ENCODE results near the gene EPC2.
"Not testable (repeated sequence)": the region's sequence is repeated elsewhere in the genome, so short reads cannot be mapped to it uniquely, and the experiment has no call there.

The EPC2 gene

DNA sequence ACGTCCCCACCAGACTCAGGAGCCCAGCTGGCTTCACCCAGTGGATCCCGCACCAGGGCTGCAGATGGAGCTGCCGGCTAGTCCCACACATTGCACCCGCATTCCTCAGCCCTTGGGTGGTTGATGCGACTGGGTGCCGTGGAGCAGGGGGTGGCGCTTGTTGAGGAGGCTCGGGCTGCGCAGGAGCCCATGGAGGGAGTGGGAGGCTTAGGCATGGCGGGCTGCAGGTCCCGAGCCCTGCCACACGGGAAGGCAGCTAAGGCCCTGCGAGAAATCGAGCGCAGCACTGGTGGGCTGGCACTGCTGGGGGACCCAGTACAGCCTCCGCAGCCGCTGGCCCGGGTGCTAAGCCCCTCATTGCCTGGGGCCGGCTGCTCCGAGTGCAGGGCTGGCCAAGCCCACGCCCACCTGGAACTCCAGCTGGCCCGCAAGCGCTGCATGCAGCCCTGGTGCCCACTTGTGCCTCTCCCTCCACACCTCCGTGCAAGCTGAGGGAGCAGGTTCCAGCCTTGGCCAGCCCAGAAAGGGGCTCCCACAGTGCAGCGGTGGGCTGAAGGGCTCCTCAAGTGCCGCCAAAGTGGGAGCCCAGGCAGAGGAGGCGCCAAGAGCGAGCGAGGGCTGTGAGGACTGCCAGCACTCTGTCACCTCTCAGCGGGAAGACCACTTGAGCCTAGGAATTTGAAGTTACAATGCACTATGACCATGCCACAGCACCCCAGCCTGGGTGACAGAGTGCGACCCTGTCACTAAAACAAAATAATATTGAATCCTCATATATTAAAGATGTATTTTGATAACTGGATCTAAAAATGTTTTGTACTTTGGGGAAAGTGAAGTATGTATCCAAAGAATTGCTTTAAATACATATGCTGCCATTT, 34.0 kb downstream of the EPC2 start:
- H3K9me3 Mint-ChIP-seq, ATAC-seq, H3K27me3 Mint-ChIP-seq, H3K4me3 Mint-ChIP-seq, H3K27ac Mint-ChIP-seq: not testable (repeated sequence)
- H3K4me1 Mint-ChIP-seq, result peaks cover 66% of the 10 kb centered on the region
- peaks cover 17% of the 10 kb centered on the region for H3K36me3 Mint-ChIP-seq

DNA sequence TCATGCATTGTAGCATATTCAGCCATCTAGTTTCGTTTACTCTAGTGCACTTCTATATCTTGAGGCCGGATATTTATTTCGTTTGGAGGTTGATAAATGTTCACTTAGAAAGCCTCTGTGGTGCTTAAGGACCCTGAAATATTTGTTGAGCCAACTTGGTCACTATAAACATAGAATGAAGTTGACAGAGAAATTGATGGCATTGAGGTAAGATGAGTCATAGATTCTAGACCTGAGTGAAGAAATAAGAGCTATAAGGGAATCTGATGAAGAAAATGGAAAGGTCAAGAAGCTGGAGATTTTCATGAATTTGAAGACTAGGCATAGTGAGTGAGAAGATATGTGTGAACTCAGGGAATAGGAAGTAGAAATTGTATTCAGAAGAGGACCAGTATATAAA, 35.9 kb downstream of the EPC2 start:
- peaks cover 59% of the 10 kb centered on the region for H3K4me1 Mint-ChIP-seq
- no peaks in the 10 kb centered on the region for H3K27me3 Mint-ChIP-seq
- no peak overlapping the region for H3K4me3 Mint-ChIP-seq
- ATAC-seq, result no peak
- peaks cover 3% of the 10 kb centered on the region for H3K9me3 Mint-ChIP-seq
- peak overlapping the region; percentile 1 for H3K27ac Mint-ChIP-seq
- H3K36me3 Mint-ChIP-seq, result peaks cover 25% of the 10 kb centered on the region

DNA sequence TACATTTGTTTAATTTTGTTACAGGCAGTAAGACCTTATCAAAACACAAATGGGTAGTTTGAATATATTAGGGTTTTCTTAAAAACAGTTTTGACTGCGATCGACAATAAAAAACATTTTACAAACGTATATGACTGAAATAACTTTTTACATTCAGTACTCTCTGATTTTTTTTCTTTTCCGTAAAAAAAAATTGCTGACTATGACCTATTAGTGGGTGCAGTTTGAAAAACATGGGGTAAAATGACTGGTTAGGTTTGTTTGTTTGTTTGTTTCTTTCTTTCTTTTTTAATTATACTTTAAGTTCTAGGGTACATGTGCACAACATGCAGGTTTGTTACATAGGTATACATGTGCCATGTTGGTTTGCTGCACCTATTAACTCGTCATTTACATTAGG, 36.9 kb downstream of the EPC2 start:
- Mint-ChIP-seq H3K36me3 (peaks cover 25% of the 10 kb centered on the region), H3K4me3 (no peak overlapping the region), H3K4me1 (peaks cover 56% of the 10 kb centered on the region), H3K9me3 (peaks cover 3% of the 10 kb centered on the region), H3K27ac (no peak overlapping the region), H3K27me3 (no peaks in the 10 kb centered on the region)
- no peak for ATAC-seq

DNA sequence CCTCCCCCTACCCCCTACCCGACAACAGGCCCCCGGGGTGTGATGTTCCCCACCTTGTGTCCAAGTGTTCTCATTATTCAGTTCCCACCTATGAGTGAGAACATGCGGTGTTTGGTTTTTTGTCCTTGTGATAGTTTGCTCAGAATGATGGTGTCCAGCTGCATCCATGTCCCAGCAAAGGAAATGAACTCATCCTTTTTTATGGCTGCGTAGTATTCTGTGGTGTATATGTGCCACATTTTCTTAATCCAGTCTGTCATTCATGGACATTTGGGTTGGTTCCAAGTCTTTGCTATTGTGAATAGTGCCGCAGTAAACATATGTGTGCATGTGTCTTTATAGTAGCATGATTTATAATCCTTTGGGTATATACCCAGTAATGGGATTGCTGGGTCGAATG, 37.3 kb downstream of the EPC2 start:
- Mint-ChIP-seq H3K36me3 (peaks cover 25% of the 10 kb centered on the region), H3K4me1 (peaks cover 53% of the 10 kb centered on the region)
- not testable (repeated sequence) for ATAC-seq, H3K27ac Mint-ChIP-seq, H3K27me3 Mint-ChIP-seq, H3K9me3 Mint-ChIP-seq, H3K4me3 Mint-ChIP-seq

DNA sequence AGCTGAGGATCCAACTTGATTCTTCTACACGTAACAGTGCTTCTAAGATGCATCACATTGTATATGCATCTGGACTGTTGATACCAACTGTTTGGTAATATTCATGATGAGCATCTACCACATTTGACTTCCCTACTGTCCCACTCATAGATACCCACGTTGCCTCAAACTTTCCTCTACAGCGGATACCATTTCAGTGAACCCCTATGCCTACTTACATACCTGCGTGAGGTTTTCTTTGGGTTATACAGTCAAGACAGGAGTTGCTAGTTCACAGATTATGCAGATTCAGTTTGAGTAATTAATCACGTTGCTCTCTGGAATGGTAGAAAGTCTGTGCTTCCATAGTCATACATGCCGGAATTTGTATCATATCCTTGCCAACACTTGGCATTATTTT, 40.0 kb downstream of the EPC2 start:
- Mint-ChIP-seq H3K4me1 (peaks cover 68% of the 10 kb centered on the region), H3K27ac (no peak overlapping the region)

DNA sequence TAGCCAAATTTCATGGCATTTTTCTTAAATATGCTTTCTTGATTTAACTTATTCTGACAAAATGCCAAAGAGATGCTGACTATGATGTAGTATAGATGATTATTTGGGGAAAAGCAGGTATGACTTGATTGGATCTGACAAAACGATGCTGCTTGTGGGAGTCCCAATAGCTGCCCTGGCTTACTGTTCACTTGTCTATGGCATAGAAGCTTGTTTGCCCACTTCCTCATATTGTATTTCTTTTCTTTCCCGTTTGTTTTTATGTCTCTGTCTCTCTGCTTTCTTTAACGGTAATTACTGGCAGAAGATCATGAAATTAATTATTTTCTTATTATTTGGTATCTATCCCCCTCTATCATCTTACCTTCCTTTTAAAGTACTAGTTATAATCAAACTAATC, 43.0 kb downstream of the EPC2 start:
- no peaks in the 10 kb centered on the region for H3K9me3 Mint-ChIP-seq
- no peak overlapping the region for H3K27ac Mint-ChIP-seq
- H3K4me1 Mint-ChIP-seq, result peaks cover 55% of the 10 kb centered on the region
- peaks cover 31% of the 10 kb centered on the region for H3K36me3 Mint-ChIP-seq
- no peaks in the 10 kb centered on the region for H3K27me3 Mint-ChIP-seq
- no peak overlapping the region for H3K4me3 Mint-ChIP-seq
- ATAC-seq, result no peak

More for the DNA sequence above, 40.0 kb downstream of the EPC2 start:
- Mint-ChIP-seq H3K4me3 (no peak overlapping the region), H3K36me3 (peaks cover 25% of the 10 kb centered on the region), H3K27me3 (no peaks in the 10 kb centered on the region), H3K9me3 (peaks cover 3% of the 10 kb centered on the region)
- ATAC-seq, result no peak

DNA sequence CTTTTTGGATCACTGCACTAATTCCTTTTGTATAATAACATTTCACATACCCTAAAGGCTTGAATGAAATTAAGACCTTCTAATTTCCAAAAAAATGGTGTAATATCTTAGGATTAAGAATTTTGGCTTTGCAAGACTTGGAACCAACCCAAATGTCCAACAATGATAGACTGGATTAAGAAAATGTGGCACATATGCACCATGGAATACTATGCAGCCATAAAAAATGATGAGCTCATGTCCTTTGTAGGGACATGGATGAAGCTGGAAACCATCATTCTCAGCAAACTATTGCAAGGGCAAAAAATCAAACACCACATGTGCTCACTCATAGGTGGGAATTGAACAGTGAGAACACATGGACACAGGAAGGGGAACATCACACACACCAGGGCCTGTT, 43.5 kb downstream of the EPC2 start:
- H3K27ac Mint-ChIP-seq, H3K9me3 Mint-ChIP-seq, H3K4me3 Mint-ChIP-seq, H3K27me3 Mint-ChIP-seq, ATAC-seq: not testable (repeated sequence)
- Mint-ChIP-seq H3K4me1 (peaks cover 50% of the 10 kb centered on the region), H3K36me3 (peaks cover 26% of the 10 kb centered on the region)

DNA sequence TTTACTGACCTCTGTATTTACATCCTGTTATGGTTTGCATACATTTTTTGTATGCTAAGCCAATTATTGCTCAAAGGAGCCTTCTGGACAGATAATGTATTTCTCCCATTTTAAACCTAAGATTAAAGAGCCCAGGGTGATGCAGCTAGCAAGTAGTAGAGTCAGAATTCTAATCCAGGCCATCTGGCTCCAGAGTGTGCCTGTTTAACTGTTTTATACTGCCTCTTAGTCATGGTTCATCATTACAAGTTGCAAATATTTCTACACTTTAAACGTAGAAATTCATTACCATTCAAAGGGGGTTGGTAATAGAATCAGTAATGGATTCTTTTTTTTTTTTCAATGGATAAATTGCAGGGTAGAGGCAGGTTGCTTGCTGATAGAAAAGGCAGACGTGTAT, 52.4 kb downstream of the EPC2 start:
- Mint-ChIP-seq H3K9me3 (peaks cover 15% of the 10 kb centered on the region), H3K27me3 (no peaks in the 10 kb centered on the region), H3K36me3 (peaks cover 68% of the 10 kb centered on the region), H3K4me1 (peaks cover 18% of the 10 kb centered on the region), H3K4me3 (no peak overlapping the region), H3K27ac (no peak overlapping the region)
- ATAC-seq, result no peak

DNA sequence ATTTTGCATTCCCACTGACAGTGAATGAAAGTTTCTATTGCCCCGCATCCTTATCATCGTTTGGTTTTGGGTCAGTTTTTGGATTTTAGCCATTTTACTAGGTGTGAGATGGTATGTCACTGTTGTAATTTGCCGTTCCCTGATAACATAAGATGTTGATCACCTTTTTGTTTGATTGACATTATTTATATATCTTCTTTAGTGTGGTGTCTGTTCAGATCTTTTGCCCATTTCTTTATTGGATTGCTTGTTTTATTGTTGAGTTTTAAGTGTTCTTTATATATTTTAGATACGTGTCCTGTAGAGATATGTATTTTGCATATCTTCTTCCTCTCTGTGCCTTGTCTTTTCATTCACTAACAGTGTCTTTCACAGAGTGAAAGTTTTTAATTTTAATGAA, 55.3 kb downstream of the EPC2 start:
- H3K27ac Mint-ChIP-seq, result no peak overlapping the region
- no peaks in the 10 kb centered on the region for H3K27me3 Mint-ChIP-seq
- H3K9me3 Mint-ChIP-seq, result peaks cover 15% of the 10 kb centered on the region
- H3K4me3 Mint-ChIP-seq, result no peak overlapping the region
- peaks cover 18% of the 10 kb centered on the region for H3K4me1 Mint-ChIP-seq
- ATAC-seq, result no peak
- peaks cover 78% of the 10 kb centered on the region for H3K36me3 Mint-ChIP-seq

DNA sequence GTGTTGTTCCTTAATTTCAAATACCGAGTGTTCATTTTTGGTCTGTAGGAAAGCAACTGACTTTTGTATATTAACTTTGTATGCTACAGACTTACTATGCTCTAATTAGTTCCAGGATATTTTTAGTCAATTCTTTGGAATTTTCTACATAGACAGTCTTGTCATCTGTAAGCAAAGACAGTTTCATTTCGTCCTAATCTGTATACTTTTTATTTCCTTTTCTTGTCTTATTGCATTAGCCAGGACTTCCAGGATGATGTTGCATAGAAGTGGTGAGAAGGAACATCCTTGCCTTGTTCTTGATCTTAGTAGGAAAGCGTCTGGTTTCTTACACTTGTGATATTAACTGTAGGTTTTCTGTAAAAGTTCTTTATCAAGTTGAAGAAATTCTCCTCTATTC, 56.5 kb downstream of the EPC2 start:
- no peaks in the 10 kb centered on the region for H3K27me3 Mint-ChIP-seq
- H3K4me3 Mint-ChIP-seq, result no peak overlapping the region
- H3K9me3 Mint-ChIP-seq, result peaks cover 17% of the 10 kb centered on the region
- H3K36me3 Mint-ChIP-seq, result peaks cover 74% of the 10 kb centered on the region
- no peak overlapping the region for H3K27ac Mint-ChIP-seq
- H3K4me1 Mint-ChIP-seq, result peaks cover 15% of the 10 kb centered on the region
- ATAC-seq, result no peak

DNA sequence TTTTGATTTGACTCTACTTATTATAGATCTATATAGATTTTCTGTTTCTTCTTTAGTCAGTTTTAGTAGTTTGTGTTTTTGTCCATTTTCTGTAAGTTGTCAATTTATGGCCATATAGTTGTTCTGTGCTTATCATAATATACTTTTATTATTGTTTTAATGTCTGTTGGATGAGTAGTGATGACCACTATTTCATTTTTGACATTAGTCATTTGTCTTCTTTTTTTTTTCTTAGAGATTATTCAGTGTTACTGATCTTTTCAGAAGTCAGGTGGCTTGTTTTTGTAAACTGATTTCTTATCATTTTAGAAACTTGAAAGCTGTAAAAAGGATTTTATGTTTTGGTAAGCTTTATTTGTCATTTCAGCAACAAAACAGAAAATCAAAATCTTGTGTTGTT, 57.3 kb downstream of the EPC2 start:
- no peak for ATAC-seq
- Mint-ChIP-seq H3K4me3 (no peak overlapping the region), H3K36me3 (peaks cover 75% of the 10 kb centered on the region), H3K9me3 (peaks cover 18% of the 10 kb centered on the region), H3K27ac (no peak overlapping the region), H3K4me1 (peaks cover 15% of the 10 kb centered on the region), H3K27me3 (no peaks in the 10 kb centered on the region)

DNA sequence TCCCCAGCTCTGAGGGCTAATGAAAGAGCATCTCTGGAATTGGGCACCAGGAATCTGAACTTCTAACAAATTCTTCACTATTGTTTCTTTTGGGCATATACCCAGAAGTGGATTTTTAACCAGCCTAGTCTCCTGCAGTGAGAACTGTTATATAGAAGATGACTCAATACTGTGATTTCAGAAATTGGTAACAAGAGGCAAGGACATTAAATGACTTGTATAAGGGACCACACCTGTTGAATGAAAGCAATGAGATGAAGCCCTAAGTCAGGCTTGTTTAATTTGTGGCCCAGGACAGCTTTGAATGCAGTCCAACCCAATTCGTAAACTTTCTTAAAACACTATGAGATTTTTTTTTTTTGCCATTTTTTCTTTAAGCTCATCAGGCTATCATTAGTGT, 57.9 kb downstream of the EPC2 start:
- H3K36me3 Mint-ChIP-seq, result peaks cover 75% of the 10 kb centered on the region
- H3K4me1 Mint-ChIP-seq, result peaks cover 15% of the 10 kb centered on the region
- ATAC-seq, result no peak
- H3K9me3 Mint-ChIP-seq, result peaks cover 22% of the 10 kb centered on the region
- H3K27ac Mint-ChIP-seq, result no peak overlapping the region
- H3K4me3 Mint-ChIP-seq, result no peak overlapping the region
- no peaks in the 10 kb centered on the region for H3K27me3 Mint-ChIP-seq

DNA sequence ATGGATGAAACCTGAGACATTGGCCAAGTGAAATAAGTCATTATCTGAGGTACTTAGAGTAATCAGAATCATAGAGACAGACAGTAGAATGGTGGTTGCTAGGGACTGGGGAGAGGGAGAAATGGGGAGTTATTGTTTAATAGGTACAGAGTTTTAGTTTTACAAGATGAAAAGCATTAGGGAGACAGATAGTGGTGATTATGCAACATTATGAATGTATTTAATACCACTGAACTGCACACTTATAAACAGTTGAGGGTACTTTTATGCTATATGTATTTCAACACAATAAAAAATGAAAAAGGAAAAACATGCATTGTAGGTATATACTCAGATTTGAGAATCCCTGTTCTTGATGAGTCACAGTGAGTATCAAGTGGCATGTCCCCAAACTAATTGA, 59.7 kb downstream of the EPC2 start:
- Mint-ChIP-seq H3K36me3 (peaks cover 81% of the 10 kb centered on the region), H3K9me3 (peaks cover 25% of the 10 kb centered on the region), H3K4me3 (no peak overlapping the region), H3K27ac (no peak overlapping the region), H3K4me1 (peaks cover 29% of the 10 kb centered on the region), H3K27me3 (no peaks in the 10 kb centered on the region)
- no peak for ATAC-seq

DNA sequence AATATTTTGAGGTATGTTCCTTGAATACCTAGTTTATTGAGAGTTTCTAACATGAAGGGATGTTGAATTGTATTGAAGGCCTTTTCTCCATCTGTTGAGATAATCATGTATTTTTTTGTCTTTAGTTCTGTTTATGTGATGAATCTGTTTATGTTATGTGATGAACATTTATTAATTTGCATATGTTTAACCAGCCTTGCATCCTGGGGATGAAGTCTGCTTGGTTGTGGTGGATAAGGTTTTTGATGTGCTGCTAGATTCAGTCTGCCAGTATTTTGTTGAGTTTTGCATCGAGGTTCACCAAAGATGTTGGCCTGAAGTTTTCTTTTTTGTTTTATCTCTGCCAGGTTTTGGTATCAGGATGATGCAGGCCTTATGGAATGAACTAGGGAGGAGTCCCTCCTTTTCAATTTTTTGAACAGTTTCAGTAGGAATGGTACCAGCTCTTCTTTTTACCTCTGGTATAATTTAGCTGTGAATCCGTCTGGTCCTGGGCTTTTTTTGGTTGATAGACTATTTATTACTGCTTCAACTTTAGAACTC, 71.9 kb downstream of the EPC2 start:
- Mint-ChIP-seq H3K4me1 (peaks cover 89% of the 10 kb centered on the region), H3K36me3 (peaks cover 82% of the 10 kb centered on the region), H3K27me3 (no peaks in the 10 kb centered on the region), H3K4me3 (peak overlapping the region; percentile 6), H3K27ac (peak overlapping the region; percentile 68), H3K9me3 (peaks cover 7% of the 10 kb centered on the region)
- peak; percentile 58 for ATAC-seq

DNA sequence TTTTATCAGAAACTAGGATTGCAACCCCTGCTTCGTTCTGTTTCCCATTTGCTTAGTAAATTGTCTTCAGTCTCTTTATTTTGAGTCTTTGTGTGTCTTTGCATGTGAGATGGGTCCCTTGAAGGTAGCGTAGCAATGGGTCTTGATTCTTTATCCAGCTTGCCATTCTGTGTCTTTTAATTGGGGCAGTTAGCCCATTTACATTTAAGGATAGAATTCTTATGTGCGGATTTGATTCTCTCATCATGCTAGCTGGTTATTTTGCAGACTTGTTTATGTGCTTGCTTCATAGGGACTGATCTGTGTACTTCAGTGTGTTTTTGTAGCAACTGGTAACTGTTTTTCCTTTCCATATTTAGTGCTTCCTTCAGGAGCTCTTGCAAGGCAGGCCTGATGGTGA, 73.5 kb downstream of the EPC2 start:
- no peak overlapping the region for H3K27ac Mint-ChIP-seq
- H3K4me3 Mint-ChIP-seq, result no peak overlapping the region
- ATAC-seq, result no peak

DNA sequence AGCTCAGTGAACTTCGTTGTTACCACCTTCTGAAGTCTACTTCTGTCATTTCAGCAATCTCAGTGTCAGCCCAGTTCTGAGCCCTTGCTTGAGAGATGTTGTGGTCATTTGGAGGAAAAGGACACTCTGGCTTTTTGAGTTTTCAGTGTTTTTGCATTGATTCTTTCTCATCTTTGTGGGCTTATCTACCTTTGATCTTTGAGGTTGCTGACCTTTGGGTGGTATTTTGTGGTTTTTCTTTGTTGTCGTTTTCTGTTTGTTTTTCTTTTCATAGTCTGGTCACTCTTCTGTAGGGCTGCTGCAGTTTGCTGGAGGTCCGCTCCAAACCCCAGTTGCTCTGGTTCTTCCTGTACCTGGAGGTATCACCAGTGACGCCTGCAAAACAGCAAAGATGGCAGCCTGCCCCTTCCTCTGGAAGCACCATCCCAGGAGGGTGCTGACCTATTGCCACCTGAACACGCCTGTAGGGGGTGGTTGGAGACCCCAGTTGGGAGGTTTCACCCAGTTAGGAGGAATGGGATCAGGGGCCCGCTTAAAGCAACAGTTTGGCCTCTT, 74.7 kb downstream of the EPC2 start:
- H3K9me3 Mint-ChIP-seq, result peaks cover 7% of the 10 kb centered on the region
- no peak for ATAC-seq
- H3K27me3 Mint-ChIP-seq, result no peaks in the 10 kb centered on the region
- peak overlapping the region; percentile 31 for H3K27ac Mint-ChIP-seq
- H3K4me3 Mint-ChIP-seq, result no peak overlapping the region
- peaks cover 74% of the 10 kb centered on the region for H3K36me3 Mint-ChIP-seq
- H3K4me1 Mint-ChIP-seq, result peaks cover 93% of the 10 kb centered on the region

More for the DNA sequence above, 73.5 kb downstream of the EPC2 start:
- Mint-ChIP-seq H3K9me3 (peaks cover 7% of the 10 kb centered on the region), H3K4me1 (peaks cover 93% of the 10 kb centered on the region), H3K27me3 (no peaks in the 10 kb centered on the region), H3K36me3 (peaks cover 80% of the 10 kb centered on the region)

Data from stimulated activated memory B cell treated with anti-CD40 and anti-IgM and Interleukin-4, amounts not matched to agents 10 μg/mL and 1 μg/mL and 100 μg/mL, for 72 hours (primary cell).